CD14-positive monocyte (primary cell): ENCODE results near the gene MEGF6. TPM values are rescaled to one million over a fixed set of nuclear protein-coding genes. Genes with fewer than 3 reads are reported as not detected.

Experiments used
- DNase-seq, 3 donors: peaks; one replicate each; pipeline ENCODE4 v3.0.0-alpha.2; 2011 to 2022
- H2AFZ ChIP-seq: 2 replicates; pipeline ENCODE4 v1.6.0; 2012; ENCODE audit warnings: mild to moderate bottlenecking, low read depth, low read length, inconsistent platforms; ENCODE audit not compliant: insufficient read depth, poor library complexity, severe bottlenecking
- H3K27ac ChIP-seq, 2 donors: 1 replicate in 1 of 2; 2 replicates in 1 of 2; pipeline ENCODE4 v1.5.1; 2012 to 2013; ENCODE audit warnings: low read length in 2 of 2, control low read depth in 1 of 2, inconsistent platforms in 1 of 2, low read depth in 1 of 2, mild to moderate bottlenecking in 1 of 2
- H3K27me3 ChIP-seq, 2 donors: one replicate each; pipeline versions ENCODE4 v1.6.0 to v1.6.1; 2011 to 2013; ENCODE audit warnings: low read length in 2 of 2; ENCODE audit not compliant: control insufficient read depth in 2 of 2, insufficient read depth in 2 of 2
- H3K36me3 ChIP-seq, 2 donors: replicated peaks in 1 of 2; 1 replicate in 1 of 2; 2 replicates in 1 of 2; pipeline versions ENCODE4 v1.5.1 to v1.6.1; 2012 to 2013; ENCODE audit warnings: low read length in 2 of 2, control low read depth in 1 of 2, inconsistent platforms in 1 of 2, mild to moderate bottlenecking in 1 of 2; ENCODE audit not compliant: insufficient read depth in 2 of 2, control insufficient read depth in 1 of 2
- H3K4me1 ChIP-seq, 2 donors: 1 replicate in 1 of 2; 2 replicates in 1 of 2; pipeline versions ENCODE4 v1.5.1 to v1.6.1; 2012 to 2013; ENCODE audit warnings: low read length in 2 of 2, control low read depth in 1 of 2, inconsistent platforms in 1 of 2, mild to moderate bottlenecking in 1 of 2, moderate library complexity in 1 of 2; ENCODE audit not compliant: insufficient read depth in 2 of 2, control insufficient read depth in 1 of 2
- H3K4me2 ChIP-seq: replicated peaks from 2 replicates; pipeline ENCODE3; 2012; ENCODE audit warnings: low read length, moderate library complexity, mild to moderate bottlenecking; ENCODE audit not compliant: poor library complexity, severe bottlenecking; ENCODE audit errors: extremely low read depth
- H3K4me3 ChIP-seq, 3 experiments: fragments of 200-600 bp in 1 of 3; sonication (generic) in 1 of 3; replicated peaks in 1 of 3; 1 replicate in 2 of 3; 2 replicates in 1 of 3; pipeline ENCODE4 v1.5.1; 2011 to 2013; ENCODE audit warnings: low read length in 3 of 3, mild to moderate bottlenecking in 3 of 3, control low read depth in 2 of 3, low read depth in 2 of 3, inconsistent platforms in 1 of 3, moderate library complexity in 1 of 3
- H3K79me2 ChIP-seq: 2 replicates; pipeline ENCODE4 v1.6.0; 2012; ENCODE audit warnings: mild to moderate bottlenecking, control low read depth, inconsistent platforms, low read length, moderate library complexity; ENCODE audit not compliant: insufficient read depth
- H3K9ac ChIP-seq: 2 replicates; pipeline ENCODE4 v1.6.0; 2017; ENCODE audit warnings: low read length, mild to moderate bottlenecking; ENCODE audit not compliant: insufficient read depth, poor library complexity, severe bottlenecking
- H3K9me3 ChIP-seq, 2 donors: replicated peaks in 1 of 2; 1 replicate in 1 of 2; 2 replicates in 1 of 2; pipeline versions ENCODE4 v1.5.1 to v1.6.1; 2012 to 2013; ENCODE audit warnings: low read length in 2 of 2, control low read depth in 1 of 2; ENCODE audit not compliant: control insufficient read depth in 1 of 2, insufficient read depth in 1 of 2
- H4K20me1 ChIP-seq: 2 replicates; pipeline ENCODE4 v1.6.0; 2012; ENCODE audit warnings: mild to moderate bottlenecking, low read length, control low read depth, moderate library complexity; ENCODE audit not compliant: insufficient read depth
- H3K27ac Mint-ChIP-seq, 7 donors: one replicate each; pipeline ENCODE4 v1.8.0; 2020; ENCODE audit warnings: mild to moderate bottlenecking in 7 of 7, mixed read lengths in 7 of 7, moderate library complexity in 6 of 7, inconsistent platforms in 2 of 7
- H3K27me3 Mint-ChIP-seq, 3 donors: one replicate each; pipeline ENCODE4 v1.8.0; 2021 to 2022; ENCODE audit warnings: low read depth in 3 of 3, mild to moderate bottlenecking in 3 of 3, mixed read lengths in 3 of 3, moderate library complexity in 3 of 3, inconsistent platforms in 1 of 3
- H3K36me3 Mint-ChIP-seq, 2 donors: one replicate each; pipeline ENCODE4 v1.8.0; 2020; ENCODE audit warnings: mixed read lengths in 2 of 2, inconsistent platforms in 1 of 2, mild to moderate bottlenecking in 1 of 2
- H3K4me1 Mint-ChIP-seq: one replicate; pipeline ENCODE4 v1.8.0; 2020; ENCODE audit warnings: mild to moderate bottlenecking, mixed read lengths
- H3K4me3 Mint-ChIP-seq, 2 donors: one replicate each; pipeline ENCODE4 v1.8.0; 2020; ENCODE audit warnings: mild to moderate bottlenecking in 2 of 2, mixed read lengths in 2 of 2, moderate library complexity in 1 of 2
- H3K9me3 Mint-ChIP-seq, 7 donors: one replicate each; pipeline ENCODE4 v1.8.0; 2020 to 2022; ENCODE audit warnings: mixed read lengths in 7 of 7, mild to moderate bottlenecking in 6 of 7, moderate library complexity in 6 of 7, inconsistent platforms in 2 of 7
- CTCF ChIP-seq: fragments of 200-600 bp; IDR thresholded peaks from one replicate; pipeline ENCODE4 v1.8.0; 2022; ENCODE audit warnings: antibody characterized with exemption, mild to moderate bottlenecking
- WGBS: methylation state at CpG from one replicate; pipeline ENCODE4 v1.1.5; 2013; ENCODE audit warnings: missing lambda C conversion rate; ENCODE audit not compliant: insufficient coverage; 5-methylcytosine and 5-hydroxymethylcytosine counted together
- intact Hi-C, 2 donors: fragments of 100-400 bp; cut with micrococcal nuclease; formaldehyde crosslinking; loops; one replicate each; pipeline versions ENCODE4 v1.15.0 to v1.15.1; 2023
- polyA plus RNA-seq, 3 donors: library from polyadenylated mRNA; depleted of rRNA in 1 of 3; unstranded in 2 of 3; stranded (reverse) in 1 of 3; fragments of 300-500 nt in 2 of 3; fragments of >200 nt in 1 of 3; fragmentation: Illumina TruSeq in 2 of 3; gene quantifications; 1 replicate in 2 of 3; 2 replicates in 1 of 3; pipeline ENCODE4 v1.2.3, GENCODE V29; 2012 to 2021

The MEGF6 gene
- polyA plus RNA-seq, 3 donors = 0.39 to 3.8 (median 1.2) TPM

- peak; percentile 86 to 93 (median 87) for DNase-seq
- Histone ChIP-seq H3K9ac (peak within 1 kb of the TSS; percentile 81), H3K27ac (peak within 1 kb of the TSS in 1 of 2 donors; percentile 66), H3K79me2 (peaks cover 9% of the 10 kb centered on the region), H3K4me1 (peaks cover 36 to 48% of the 10 kb centered on the region in 2 donors), H3K27me3 (peaks cover 34 to 41% of the 10 kb centered on the region in 2 donors), H3K9me3 (peaks cover 0 to 9% of the 10 kb centered on the region in 2 donors), H4K20me1 (peaks cover 8% of the 10 kb centered on the region), H2AFZ (peak within 1 kb of the TSS; percentile 87), H3K4me2 (peak within 1 kb of the TSS; percentile 87), H3K4me3 (peak within 1 kb of the TSS; percentile 71 to 91 (median 75)), H3K36me3 (peaks cover 26 to 37% of the 10 kb centered on the region in 2 donors)
- peak within 1 kb of the TSS in 2 of 7 donors; percentile 87 to 89 for H3K27ac Mint-ChIP-seq
- 4% methylated on average over 53 of the region's 60 CpGs for WGBS
- peaks cover 32 to 34% of the 10 kb centered on the region in 2 donors for H3K36me3 Mint-ChIP-seq
- peaks cover 26% of the 10 kb centered on the region for H3K4me1 Mint-ChIP-seq
- intact Hi-C loops = loop anchor here in 1 of 2 donors (1.0 to 10.0 kb wide), 2 partner anchors 25 to 245 kb away; no protein-coding TSS in a partner anchor
- TF ChIP-seq CTCF = peak; percentile 16
- H3K9me3 Mint-ChIP-seq = peaks cover 0 to 12% (median 5%) of the 10 kb centered on the region in 7 donors
- H3K27me3 Mint-ChIP-seq = peaks cover 35 to 44% (median 39%) of the 10 kb centered on the region in 3 donors
- H3K4me3 Mint-ChIP-seq = peak within 1 kb of the TSS; percentile 82 to 90
Observed at GRCh38 chr1:3649342-3650247, 38.3 kb upstream of the MEGF6 start, which contains the start of gene WRAP73. WRAP73 (minus strand) TSS chr1:3650103; CDS start chr1:3649999, 104 bp downstream.

- Mint-ChIP-seq H3K4me1 (peaks cover 23% of the 10 kb centered on the region), H3K27ac (no peak overlapping the region), H3K9me3 (peaks cover 0 to 14% (median 5%) of the 10 kb centered on the region in 7 donors), H3K4me3 (no peak overlapping the region), H3K27me3 (peaks cover 14 to 16% (median 15%) of the 10 kb centered on the region in 3 donors), H3K36me3 (peaks cover 49 to 54% of the 10 kb centered on the region in 2 donors)
- no peak overlapping the region for H2AFZ ChIP-seq
- no peak for TF ChIP-seq CTCF
- no peak overlapping the region for H3K9ac ChIP-seq
- peaks cover 9% of the 10 kb centered on the region for H3K79me2 ChIP-seq
- H3K4me2 ChIP-seq = no peak overlapping the region
- 96% methylated on average over 14 of the region's 20 CpGs for WGBS
- no peak overlapping the region for H3K27ac ChIP-seq
- H4K20me1 ChIP-seq = peaks cover 18% of the 10 kb centered on the region
- H3K36me3 ChIP-seq = peaks cover 29 to 60% of the 10 kb centered on the region in 2 donors
- H3K9me3 ChIP-seq = peaks cover 0 to 4% of the 10 kb centered on the region in 2 donors
- peaks cover 15 to 16% of the 10 kb centered on the region in 2 donors for H3K27me3 ChIP-seq
- DNase-seq = no peak
- intact Hi-C loops = no loop called here
- no peak overlapping the region for H3K4me3 ChIP-seq
- peaks cover 28 to 31% of the 10 kb centered on the region in 2 donors for H3K4me1 ChIP-seq
Observed at GRCh38 chr1:3646596-3646995, 35.3 kb upstream of the MEGF6 start.
